Measurements from ENCODE around the gene AGAP5.

DNA sequence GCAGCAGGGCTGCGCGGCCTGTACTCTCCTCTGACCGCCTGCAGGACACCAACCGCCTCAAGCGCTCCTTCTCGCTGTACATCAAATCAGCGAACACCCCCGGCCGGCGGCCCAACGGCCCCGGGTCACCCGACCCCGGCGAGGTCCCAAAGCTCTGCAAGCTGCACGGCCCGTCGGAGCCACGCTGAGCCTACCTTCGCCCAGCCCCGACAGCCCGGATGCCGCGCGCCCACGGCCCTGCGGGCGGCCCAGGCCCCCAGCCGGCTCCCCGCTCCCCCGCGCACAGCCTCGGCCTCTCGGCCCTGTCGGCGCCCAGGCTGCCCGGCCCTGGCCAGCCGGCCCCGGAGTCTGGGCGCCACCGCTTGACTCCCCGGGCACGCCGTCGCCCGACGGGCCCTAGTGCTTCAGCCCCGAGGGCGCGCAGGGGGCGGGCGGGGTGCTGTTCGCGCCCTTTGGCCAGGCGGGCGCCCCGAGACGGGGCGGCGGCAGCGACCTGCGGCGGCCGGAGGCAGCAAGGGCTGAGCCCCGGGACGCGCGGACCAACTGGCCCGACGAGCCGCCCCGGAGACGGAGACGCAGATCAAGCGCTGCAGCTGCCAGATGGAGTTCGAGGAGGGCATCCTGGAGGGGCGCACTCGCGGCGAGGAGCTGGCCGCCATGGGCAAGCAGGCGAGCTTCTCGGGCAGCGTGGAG is 35.2 kb upstream of the AGAP5 start:
- TF ChIP-seq, protein P1, sequence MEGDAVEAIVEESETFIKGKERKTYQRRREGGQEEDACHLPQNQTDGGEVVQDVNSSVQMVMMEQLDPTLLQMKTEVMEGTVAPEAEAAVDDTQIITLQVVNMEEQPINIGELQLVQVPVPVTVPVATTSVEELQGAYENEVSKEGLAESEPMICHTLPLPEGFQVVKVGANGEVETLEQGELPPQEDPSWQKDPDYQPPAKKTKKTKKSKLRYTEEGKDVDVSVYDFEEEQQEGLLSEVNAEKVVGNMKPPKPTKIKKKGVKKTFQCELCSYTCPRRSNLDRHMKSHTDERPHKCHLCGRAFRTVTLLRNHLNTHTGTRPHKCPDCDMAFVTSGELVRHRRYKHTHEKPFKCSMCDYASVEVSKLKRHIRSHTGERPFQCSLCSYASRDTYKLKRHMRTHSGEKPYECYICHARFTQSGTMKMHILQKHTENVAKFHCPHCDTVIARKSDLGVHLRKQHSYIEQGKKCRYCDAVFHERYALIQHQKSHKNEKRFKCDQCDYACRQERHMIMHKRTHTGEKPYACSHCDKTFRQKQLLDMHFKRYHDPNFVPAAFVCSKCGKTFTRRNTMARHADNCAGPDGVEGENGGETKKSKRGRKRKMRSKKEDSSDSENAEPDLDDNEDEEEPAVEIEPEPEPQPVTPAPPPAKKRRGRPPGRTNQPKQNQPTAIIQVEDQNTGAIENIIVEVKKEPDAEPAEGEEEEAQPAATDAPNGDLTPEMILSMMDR (IDR thresholded peaks at IDR 0.05; ENCODE audit: low read length), result no peak
- no peak for TF ChIP-seq EZH2 (IDR thresholded peaks at IDR 0.05; ENCODE audit: borderline replicate concordance, low read length)
